ENCODE measurements around the gene ANKUB1.

- no peak for TF ChIP-seq CTCF (IDR thresholded peaks at IDR 0.05; ENCODE audit: poor library complexity, severe bottlenecking)
- no peak for TF ChIP-seq EP300 (conservative IDR thresholded peaks at IDR 0.05; ENCODE audit: poor library complexity, severe bottlenecking)
- no peak for TF ChIP-seq POLR2AphosphoS5 (IDR thresholded peaks at IDR 0.05)
- TF ChIP-seq EZH2 (IDR thresholded peaks at IDR 0.05; ENCODE audit: borderline replicate concordance, insufficient read depth, low read length, poor library complexity, severe bottlenecking) = no peak
- no peak for TF ChIP-seq REST (IDR thresholded peaks at IDR 0.05; ENCODE audit: borderline replicate concordance)
- no peak for TF ChIP-seq MXI1 (conservative IDR thresholded peaks at IDR 0.05; ENCODE audit: poor library complexity, severe bottlenecking)
These were observed 9.3 kb upstream of the ANKUB1 start for GRCh38 chr3:149801639-149802038.
